Pancreas (tissue), 10 donors: ENCODE measurements around the gene KLHDC1. TPM values are rescaled to one million over a fixed set of nuclear protein-coding genes. Genes with fewer than 3 reads are reported as not detected.
A peak's percentile ranks its signal among the peaks of the same experiment; 100 is the strongest.
"Not testable (repeated sequence)": the region's sequence is repeated elsewhere in the genome, so short reads cannot be mapped to it uniquely, and the experiment has no call there.

Experiments
- ATAC-seq, 4 donors: fragments of 200-7000 bp; cut with Tn5 transposase; one replicate each; pipeline versions ENCODE4 v1.8.0 to v1.9.1; 2020; ENCODE audit warnings: mild to moderate bottlenecking in 4 of 4, moderate library complexity in 4 of 4
- DNase-seq, 6 donors: peaks; one replicate each; pipeline ENCODE4 v3.0.0-alpha.2; 2020
- FAIRE-seq: peaks from 2 replicates; lab custom pipeline; 2012; peaks lifted over from hg19 to GRCh38; lab: Jason Lieb, UNC
- H3K27ac ChIP-seq, 4 donors: fragments of 200-600 bp; sonication (generic); 1 replicate in 3 of 4; 2 replicates in 1 of 4; pipeline versions ENCODE4 v1.5.0 to v1.8.0; 2020
- H3K27me3 ChIP-seq, 4 donors: fragments of 200-600 bp; one replicate each; pipeline ENCODE4 v1.8.0; 2021
- H3K36me3 ChIP-seq, 3 donors: fragments of 200-600 bp; sonication (generic) in 1 of 3; one replicate each; pipeline versions ENCODE4 v1.5.0 to v1.8.0; 2020 to 2021
- H3K4me1 ChIP-seq, 3 donors: fragments of 200-600 bp; one replicate each; pipeline ENCODE4 v1.8.0; 2021
- H3K4me3 ChIP-seq, 4 donors: fragments of 200-600 bp; sonication (generic) in 2 of 4; one replicate each; pipeline versions ENCODE4 v1.5.0 to v1.8.0; 2020 to 2021
- H3K9me3 ChIP-seq, 4 donors: fragments of 200-600 bp; one replicate each; pipeline ENCODE4 v1.8.0; 2021
- WGBS, 2 donors: extraction: QIAGEN DNeasy Blood & Tissue Kit; methylation state at CpG; one replicate each; pipeline ENCODE4 v1.1.7; 2013; 5-methylcytosine and 5-hydroxymethylcytosine counted together
- intact Hi-C, 3 donors: fragments of 100-400 bp; cut with DNase I; formaldehyde crosslinking; loops; one replicate each; pipeline versions ENCODE4 v1.11.1 to v1.14.2; 2022
- polyA plus RNA-seq, 2 donors: library from polyadenylated mRNA; stranded (reverse); fragments of 200-250 nt; gene quantifications; one replicate each; pipeline ENCODE4 v1.2.3, GENCODE V29; 2013
- total RNA-seq, 6 donors: library from RNA; stranded (reverse); fragmentation: NEBNext Ultra II Directional in 4 of 6; extraction: Animal tissue kit (Norgen Biotek cat#: 25700) in 4 of 6; gene quantifications; one replicate each; pipeline versions ENCODE4 v1.2.1 to v1.2.4, GENCODE V29; 2021 to 2023
- TF ChIP-seq, protein P1 (sequence below), 4 donors: fragments of 200-600 bp; sonication (generic) in 3 of 4; IDR thresholded peaks; one replicate each; pipeline versions ENCODE4 v1.5.0 to v1.8.0; 2021; ENCODE audit warnings: antibody characterized with exemption in 4 of 4
- donor health status: healthy with polysubstance abuse.
- donor health status: DM: no; HTN: no; CAD: no; lungs with moderate emphysema.
- donor health status: DM: no; HTN: no; CAD: no.
- donor health status: control.
- donor health status: control.
- donor health status: Bipolar disorder and iron deficiency.
- donor health status: DM: yes; HTN: yes; CAD: no.
- donor health status: DM: no; HTN: no; CAD: no.
- donor health status: DM: no; HTN: no; CAD: no.
- donor health status: DM: yes; HTN: yes; CAD: no.

Gene KLHDC1, protein sequence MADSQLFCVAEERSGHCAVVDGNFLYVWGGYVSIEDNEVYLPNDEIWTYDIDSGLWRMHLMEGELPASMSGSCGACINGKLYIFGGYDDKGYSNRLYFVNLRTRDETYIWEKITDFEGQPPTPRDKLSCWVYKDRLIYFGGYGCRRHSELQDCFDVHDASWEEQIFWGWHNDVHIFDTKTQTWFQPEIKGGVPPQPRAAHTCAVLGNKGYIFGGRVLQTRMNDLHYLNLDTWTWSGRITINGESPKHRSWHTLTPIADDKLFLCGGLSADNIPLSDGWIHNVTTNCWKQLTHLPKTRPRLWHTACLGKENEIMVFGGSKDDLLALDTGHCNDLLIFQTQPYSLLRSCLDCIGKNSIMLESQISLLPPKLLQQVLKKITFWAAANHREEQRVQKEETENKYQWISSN
- total RNA-seq (1 to 10 TPM; 1.2 to 4.7 (median 3.8) TPM), polyA plus RNA-seq (1 to 10 TPM; 2.7 to 4.8 TPM)

DNA sequence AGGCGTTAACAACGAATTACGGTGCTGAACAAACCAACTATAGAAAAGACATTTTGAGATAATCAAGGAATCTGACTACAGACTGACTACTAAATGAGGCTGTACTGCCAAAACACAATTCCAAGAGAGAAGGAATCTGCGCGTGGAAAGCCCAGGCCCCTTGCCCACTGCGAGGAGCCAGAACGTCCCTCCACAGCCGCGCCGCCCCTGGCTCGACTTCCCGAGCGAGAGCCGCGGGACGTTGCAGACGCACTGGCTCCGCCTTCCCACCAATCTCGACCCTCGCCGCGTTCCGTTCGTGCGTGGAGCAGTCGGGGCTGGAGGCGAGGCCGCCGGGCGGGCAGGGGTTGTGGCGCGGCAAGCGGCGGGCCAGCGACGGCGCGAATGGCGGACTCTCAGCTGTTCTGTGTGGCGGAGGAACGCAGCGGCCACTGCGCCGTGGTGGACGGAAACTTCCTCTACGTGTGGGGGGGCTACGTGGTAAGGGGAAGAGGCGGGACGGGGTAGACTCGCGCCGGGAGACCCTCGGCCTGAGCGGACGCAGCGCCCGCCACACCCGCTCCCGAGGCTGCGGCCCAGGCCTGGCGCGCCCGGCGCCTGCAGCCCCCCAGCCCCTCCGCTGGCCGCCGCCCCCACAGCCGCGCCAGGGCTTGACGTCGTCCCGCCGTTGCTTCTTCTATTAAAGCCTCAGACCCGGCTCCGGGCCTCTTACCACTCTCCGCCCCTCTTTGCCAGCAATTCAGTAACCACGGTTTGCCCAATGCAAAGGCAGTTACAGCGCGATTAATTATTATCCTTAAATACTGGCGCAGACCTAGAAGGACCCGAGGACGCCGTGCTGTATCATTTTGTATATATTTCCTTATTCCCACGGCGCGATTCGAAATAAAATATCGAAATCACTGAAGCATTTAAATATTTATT lies at the start of gene KLHDC1:
Gene KLHDC1 (plus strand): TSS at position 310 of the 924 bp plus-strand sequence. CDS start 75 bp downstream, at position 385.
- DNase-seq (peak; percentile 77 to 93 (median 84)), FAIRE-seq (no peak), ATAC-seq (peak; percentile 78 to 87 (median 84))
- Histone ChIP-seq H3K4me1 (peaks cover 0 to 4% (median 3%) of the 10 kb centered on the region in 3 donors), H3K27ac (peak within 1 kb of the TSS; percentile 89 to 95 (median 94)), H3K36me3 (no peaks in the 10 kb centered on the region), H3K4me3 (peak within 1 kb of the TSS; percentile 53 to 86 (median 72)), H3K9me3 (no peaks in the 10 kb centered on the region), H3K27me3 (no peaks in the 10 kb centered on the region)
- intact Hi-C loops: no loop called here
- TF ChIP-seq, protein P1, sequence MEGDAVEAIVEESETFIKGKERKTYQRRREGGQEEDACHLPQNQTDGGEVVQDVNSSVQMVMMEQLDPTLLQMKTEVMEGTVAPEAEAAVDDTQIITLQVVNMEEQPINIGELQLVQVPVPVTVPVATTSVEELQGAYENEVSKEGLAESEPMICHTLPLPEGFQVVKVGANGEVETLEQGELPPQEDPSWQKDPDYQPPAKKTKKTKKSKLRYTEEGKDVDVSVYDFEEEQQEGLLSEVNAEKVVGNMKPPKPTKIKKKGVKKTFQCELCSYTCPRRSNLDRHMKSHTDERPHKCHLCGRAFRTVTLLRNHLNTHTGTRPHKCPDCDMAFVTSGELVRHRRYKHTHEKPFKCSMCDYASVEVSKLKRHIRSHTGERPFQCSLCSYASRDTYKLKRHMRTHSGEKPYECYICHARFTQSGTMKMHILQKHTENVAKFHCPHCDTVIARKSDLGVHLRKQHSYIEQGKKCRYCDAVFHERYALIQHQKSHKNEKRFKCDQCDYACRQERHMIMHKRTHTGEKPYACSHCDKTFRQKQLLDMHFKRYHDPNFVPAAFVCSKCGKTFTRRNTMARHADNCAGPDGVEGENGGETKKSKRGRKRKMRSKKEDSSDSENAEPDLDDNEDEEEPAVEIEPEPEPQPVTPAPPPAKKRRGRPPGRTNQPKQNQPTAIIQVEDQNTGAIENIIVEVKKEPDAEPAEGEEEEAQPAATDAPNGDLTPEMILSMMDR (IDR thresholded peaks at IDR 0.05): no peak
- WGBS, 2 donors: 0 to 1% methylated on average over 58 to 88 of the region's 88 CpGs

DNA sequence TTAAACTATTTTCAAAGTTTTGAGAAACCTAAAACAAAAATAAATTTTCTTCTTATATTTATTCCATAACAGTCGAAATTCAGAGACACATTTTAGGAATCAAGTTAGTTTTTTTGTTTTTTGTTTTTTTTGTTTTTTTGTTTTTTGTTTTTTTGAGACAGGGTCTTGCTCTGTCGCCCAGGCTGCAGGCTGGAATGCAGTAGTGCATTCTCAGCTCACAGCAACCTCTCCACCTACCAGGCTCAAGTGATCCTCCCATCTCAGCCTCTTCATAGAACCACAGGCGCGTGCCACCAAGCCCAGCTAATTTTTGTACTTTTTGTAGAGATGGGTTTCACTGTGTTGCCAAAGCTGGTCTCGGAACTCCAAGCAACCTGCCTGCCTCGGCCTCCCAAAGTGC lies 39.4 kb upstream of the KLHDC1 start:
- Histone ChIP-seq H3K4me3 (no peak overlapping the region), H3K27me3 (no peaks in the 10 kb centered on the region), H3K36me3 (no peaks in the 10 kb centered on the region), H3K9me3 (no peaks in the 10 kb centered on the region), H3K27ac (no peak overlapping the region), H3K4me1 (peaks cover 0 to 5% (median 0%) of the 10 kb centered on the region in 3 donors)
- ATAC-seq (no peak), DNase-seq (no peak), FAIRE-seq (no peak)
- WGBS, 2 donors: 94 to 96% methylated on average over 6 of the region's 6 CpGs
- TF ChIP-seq, protein P1 (IDR thresholded peaks at IDR 0.05): no peak
- intact Hi-C loops: no loop called here

DNA sequence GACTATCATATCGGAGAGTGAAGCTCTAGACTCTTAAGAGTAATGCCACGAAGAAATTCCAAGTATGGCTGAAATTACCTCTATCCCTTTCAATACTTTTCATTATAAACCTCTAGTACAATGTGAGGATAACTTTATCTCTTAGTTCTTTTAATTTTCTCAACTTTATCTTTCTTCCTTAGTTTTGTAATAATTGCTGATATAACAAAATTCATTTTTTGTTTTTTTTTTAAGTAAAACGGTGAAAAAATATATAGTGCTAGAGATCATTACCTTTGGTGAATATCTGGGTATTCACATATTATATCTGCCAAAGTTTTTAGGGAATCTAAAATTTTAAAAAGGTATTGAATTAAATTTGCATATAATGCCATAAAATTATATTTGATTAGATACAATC lies 38.4 kb upstream of the KLHDC1 start:
- TF ChIP-seq, protein P1 (IDR thresholded peaks at IDR 0.05): no peak
- FAIRE-seq (peak; percentile 59), ATAC-seq (no peak), DNase-seq (no peak)
- Histone ChIP-seq H3K27ac (no peak overlapping the region), H3K4me1 (peaks cover 0 to 5% (median 0%) of the 10 kb centered on the region in 3 donors), H3K9me3 (no peaks in the 10 kb centered on the region), H3K36me3 (no peaks in the 10 kb centered on the region), H3K27me3 (no peaks in the 10 kb centered on the region), H3K4me3 (no peak overlapping the region)
- WGBS, 2 donors: 95 to 99% methylated on average over 3 of the region's 3 CpGs
- intact Hi-C loops: no loop called here

DNA sequence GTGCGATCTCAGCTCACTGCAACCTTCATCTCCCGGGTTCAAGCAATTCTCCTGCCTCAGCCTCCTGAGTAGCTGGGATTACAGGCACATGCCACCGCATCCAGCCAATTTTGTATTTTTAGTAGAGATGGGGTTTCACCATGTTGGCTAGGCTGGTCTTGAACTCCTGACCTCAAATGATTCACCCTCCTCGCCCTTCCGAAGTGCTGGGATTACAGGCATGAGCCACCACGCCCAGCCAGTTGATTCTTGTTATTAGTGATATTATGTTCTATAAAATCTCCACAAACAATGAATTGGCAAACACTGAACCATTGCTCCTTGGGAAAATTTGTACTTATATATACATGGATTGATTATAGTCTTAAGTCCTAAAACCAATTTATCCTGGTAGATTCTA lies 35.4 kb upstream of the KLHDC1 start:
- ATAC-seq, H3K36me3 ChIP-seq, H3K9me3 ChIP-seq, H3K4me1 ChIP-seq, DNase-seq, FAIRE-seq, H3K4me3 ChIP-seq, intact Hi-C loops, H3K27ac ChIP-seq, H3K27me3 ChIP-seq: not testable (repeated sequence)
- 91 to 93% methylated on average over 6 of the region's 6 CpGs for WGBS, 2 donors
